RWPE1 (cell line): ENCODE measurements around the gene NHEJ1.

ENCODE experiments used
- CTCF ChIA-PET: fragments of 350-600 bp; sonication (Branson Sonifier 250); formaldehyde crosslinking; extraction: SDS; loops from one replicate; lab custom pipeline; 2021; lab: Yijun Ruan, JAX
- POLR2A ChIA-PET: fragments of 400-600 bp; formaldehyde crosslinking; extraction: SDS; loops from one replicate; lab custom pipeline; 2020; ENCODE audit warnings: antibody characterized with exemption; ENCODE audit not compliant: low non-redundant PET; lab: Yijun Ruan, JAX
- DNase-seq: peaks from one replicate; pipeline ENCODE4 v3.0.0; 2012; ENCODE audit warnings: low spot score
- H3K27ac ChIP-seq: fragments of 450-650 bp; 2 replicates; pipeline ENCODE4 v1.5.1; 2017
- TF ChIP-seq, protein P1 (sequence below): fragments of 450-650 bp; conservative IDR thresholded peaks from 2 replicates; pipeline ENCODE4 v1.5.1; 2017; ENCODE audit warnings: low read depth, mild to moderate bottlenecking

NHEJ1 gene

DNA sequence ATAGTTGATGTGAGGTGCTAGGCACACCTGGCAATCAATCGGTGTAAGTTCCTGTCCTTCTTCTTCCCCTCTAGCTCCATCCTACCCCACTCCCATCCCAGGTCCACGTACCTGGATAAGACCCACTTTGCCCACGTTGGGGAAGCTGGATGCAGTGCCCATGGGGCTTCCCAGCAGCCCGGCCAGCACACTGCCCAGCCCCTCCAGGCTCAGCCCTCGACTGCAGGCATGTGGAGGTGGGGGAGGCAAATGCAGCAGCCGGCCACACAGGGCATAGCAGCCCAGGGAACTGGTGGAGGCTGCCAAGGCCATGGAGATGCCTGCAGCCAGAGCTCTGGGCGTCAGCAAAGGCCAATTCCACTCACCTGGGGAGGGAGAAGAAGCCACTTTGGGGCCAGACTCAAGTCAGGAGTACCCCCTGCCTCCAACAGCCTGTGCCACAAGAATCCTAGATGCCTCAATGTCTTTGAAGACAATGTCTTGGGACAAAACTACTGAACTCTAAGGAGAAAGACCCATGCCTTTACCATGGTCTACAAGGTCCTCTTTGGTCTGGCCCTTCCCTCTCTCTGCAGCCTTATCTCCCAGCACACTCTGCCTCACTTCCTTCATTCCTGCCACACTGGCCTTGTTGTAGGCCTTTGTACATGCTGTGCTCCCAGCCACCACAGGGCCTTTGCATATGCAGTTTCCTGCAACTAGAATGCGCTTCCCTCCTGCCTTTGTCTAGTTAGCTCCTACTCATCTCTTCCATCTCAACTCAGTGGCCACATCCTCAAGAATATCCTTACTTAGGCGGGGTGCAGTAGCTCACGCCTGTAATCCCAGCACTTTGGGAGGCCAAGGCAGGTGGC is 4.7 kb upstream of the NHEJ1 start:
- no peak for DNase-seq
- ChIA-PET POLR2A (no interaction called here), CTCF (interaction anchor here (0.7 kb wide), 1 partner anchor 23 kb away, joined by 4 read pairs; no protein-coding TSS in a partner anchor)
- TF ChIP-seq, protein P1, sequence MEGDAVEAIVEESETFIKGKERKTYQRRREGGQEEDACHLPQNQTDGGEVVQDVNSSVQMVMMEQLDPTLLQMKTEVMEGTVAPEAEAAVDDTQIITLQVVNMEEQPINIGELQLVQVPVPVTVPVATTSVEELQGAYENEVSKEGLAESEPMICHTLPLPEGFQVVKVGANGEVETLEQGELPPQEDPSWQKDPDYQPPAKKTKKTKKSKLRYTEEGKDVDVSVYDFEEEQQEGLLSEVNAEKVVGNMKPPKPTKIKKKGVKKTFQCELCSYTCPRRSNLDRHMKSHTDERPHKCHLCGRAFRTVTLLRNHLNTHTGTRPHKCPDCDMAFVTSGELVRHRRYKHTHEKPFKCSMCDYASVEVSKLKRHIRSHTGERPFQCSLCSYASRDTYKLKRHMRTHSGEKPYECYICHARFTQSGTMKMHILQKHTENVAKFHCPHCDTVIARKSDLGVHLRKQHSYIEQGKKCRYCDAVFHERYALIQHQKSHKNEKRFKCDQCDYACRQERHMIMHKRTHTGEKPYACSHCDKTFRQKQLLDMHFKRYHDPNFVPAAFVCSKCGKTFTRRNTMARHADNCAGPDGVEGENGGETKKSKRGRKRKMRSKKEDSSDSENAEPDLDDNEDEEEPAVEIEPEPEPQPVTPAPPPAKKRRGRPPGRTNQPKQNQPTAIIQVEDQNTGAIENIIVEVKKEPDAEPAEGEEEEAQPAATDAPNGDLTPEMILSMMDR, result no peak
- H3K27ac ChIP-seq, result no peak overlapping the region

DNA sequence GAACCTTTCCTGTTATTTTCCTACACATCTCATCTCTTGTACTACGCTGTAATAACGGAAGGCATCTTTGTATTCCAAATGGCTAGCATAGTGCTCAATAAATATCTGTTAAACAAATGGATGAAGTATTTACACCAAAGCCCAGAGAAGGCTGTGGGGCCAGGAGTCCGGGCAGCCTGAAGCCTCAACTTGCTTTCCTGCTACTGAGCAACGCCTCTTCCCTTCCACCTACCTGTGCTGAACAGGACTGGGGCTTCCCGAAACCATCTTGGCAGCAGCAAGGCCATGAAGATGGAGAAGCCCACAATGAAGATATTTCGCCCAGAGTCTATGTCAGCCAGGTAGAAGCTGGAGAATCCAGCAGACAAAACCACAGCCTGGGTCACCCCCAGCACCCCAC is 2.5 kb upstream of the NHEJ1 start:
- H3K27ac ChIP-seq, result no peak overlapping the region
- POLR2A ChIA-PET, result interaction anchor here (0.5 to 0.6 kb wide), 2 partner anchors 115 to 224 kb away, joined by 3 to 6 read pairs; no protein-coding TSS in a partner anchor
- no peak for DNase-seq
- CTCF ChIA-PET, result interaction anchor here (1.3 kb wide), 1 partner anchor 9 kb away, joined by 5 read pairs; no protein-coding TSS in a partner anchor
- TF ChIP-seq, protein P1, result no peak

DNA sequence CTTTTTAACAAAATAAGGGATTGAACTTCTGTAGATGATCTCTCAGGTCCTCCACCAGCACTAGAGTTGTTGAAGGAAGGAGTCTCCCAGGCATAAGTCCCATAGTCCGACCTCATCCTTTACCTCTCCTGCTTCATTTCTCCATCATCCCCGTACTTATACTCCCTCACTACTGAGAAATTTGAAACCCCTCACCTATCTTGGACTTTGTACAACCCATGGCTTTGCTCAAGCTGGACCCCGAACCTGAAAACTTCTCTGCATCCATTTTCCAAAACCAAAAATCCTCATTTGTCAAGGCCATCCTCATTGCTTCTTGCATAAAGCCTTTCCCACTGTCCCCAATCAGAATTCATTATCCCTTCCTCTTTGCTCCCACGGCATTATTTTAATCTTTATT is 482 bp upstream of the NHEJ1 start:
- H3K27ac ChIP-seq, result peak overlapping the region; percentile 95
- no peak for DNase-seq
- ChIA-PET CTCF (no interaction called here), POLR2A (interaction anchor here (0.7 kb wide), 1 partner anchor 16 kb away, joined by 3 read pairs; the partner anchor contains the start of gene CNPPD1)
- TF ChIP-seq, protein P1, result no peak

DNA sequence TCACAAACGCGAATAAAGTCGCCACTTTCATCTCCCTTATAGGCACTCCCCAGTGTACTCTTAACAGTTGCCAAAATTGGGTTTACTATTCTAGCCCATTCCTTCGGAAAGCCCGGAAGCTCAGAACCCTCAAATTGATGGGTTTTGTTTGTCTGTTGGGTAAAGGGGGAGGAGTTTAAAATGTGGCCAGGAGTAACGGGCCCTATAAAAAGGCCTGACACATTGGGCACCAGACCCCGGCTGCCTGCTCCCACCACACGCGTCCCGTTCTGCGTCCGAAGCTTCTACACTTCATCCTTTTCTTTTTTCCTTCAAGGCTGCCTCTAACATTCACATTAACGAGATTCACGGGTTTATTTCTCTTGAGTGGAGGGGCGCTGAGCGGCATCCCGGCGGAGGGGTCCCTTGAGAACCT is 837 bp downstream of the NHEJ1 start:
- DNase-seq, result no peak
- peak overlapping the region; percentile 95 for H3K27ac ChIP-seq
- POLR2A ChIA-PET, result no interaction called here

GRCh38 chr2:219158586-219158985 is 2.0 kb downstream of the NHEJ1 start:
- CTCF ChIA-PET, result interaction anchor here (0.5 to 2.2 kb wide), 7 partner anchors 12 to 137 kb away, joined by 3 to 7 read pairs (median 6); partner anchors contain the start of gene CNPPD1

More for the DNA sequence above, 837 bp downstream of the NHEJ1 start:
- TF ChIP-seq, protein P1, result no peak
- CTCF ChIA-PET, result interaction anchor here (0.6 to 2.2 kb wide), 24 partner anchors 11 to 775 kb away, joined by 3 to 8 read pairs (median 4); partner anchors contain the start of genes ABCB6, CNPPD1 and TUBA4A

GRCh38 chr2:219158025-219158424 is 2.6 kb downstream of the NHEJ1 start:
- DNase-seq, result no peak
- CTCF ChIA-PET, result interaction anchor here (0.5 to 5.4 kb wide), 5 partner anchors 99 to 163 kb away, joined by 3 to 32 read pairs (median 5); partner anchors contain the start of gene IHH
- no peak overlapping the region for H3K27ac ChIP-seq
- POLR2A ChIA-PET, result no interaction called here
- TF ChIP-seq, protein P1, result no peak

More at GRCh38 chr2:219158586-219158985, 2.0 kb downstream of the NHEJ1 start:
- H3K27ac ChIP-seq, result no peak overlapping the region
- POLR2A ChIA-PET, result no interaction called here
- TF ChIP-seq, protein P1, result no peak
- DNase-seq, result no peak
